ENCODE measurements around the gene CCL3.

DNA sequence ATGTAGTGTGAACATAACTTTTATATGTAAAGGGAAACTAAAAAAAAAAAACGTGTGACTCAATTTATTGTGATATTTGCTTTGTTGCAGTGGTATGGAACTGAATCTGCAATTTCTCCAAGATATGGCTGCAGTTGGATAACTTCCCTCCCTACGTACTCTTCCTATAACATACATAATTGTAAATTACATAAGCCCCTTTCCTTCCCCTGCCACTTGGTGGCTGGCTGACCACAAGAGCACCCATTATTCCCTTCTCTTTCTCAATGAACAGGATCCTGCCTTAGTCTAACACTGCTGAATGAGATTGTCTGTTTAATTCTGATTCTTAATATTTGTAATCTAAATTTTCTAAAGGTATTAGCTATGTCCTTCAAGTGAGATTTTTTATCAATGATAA, 41.5 kb upstream of the CCL3 start:
- TF ChIP-seq, protein P1, sequence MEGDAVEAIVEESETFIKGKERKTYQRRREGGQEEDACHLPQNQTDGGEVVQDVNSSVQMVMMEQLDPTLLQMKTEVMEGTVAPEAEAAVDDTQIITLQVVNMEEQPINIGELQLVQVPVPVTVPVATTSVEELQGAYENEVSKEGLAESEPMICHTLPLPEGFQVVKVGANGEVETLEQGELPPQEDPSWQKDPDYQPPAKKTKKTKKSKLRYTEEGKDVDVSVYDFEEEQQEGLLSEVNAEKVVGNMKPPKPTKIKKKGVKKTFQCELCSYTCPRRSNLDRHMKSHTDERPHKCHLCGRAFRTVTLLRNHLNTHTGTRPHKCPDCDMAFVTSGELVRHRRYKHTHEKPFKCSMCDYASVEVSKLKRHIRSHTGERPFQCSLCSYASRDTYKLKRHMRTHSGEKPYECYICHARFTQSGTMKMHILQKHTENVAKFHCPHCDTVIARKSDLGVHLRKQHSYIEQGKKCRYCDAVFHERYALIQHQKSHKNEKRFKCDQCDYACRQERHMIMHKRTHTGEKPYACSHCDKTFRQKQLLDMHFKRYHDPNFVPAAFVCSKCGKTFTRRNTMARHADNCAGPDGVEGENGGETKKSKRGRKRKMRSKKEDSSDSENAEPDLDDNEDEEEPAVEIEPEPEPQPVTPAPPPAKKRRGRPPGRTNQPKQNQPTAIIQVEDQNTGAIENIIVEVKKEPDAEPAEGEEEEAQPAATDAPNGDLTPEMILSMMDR (IDR thresholded peaks at IDR 0.05): no peak
- TF ChIP-seq, protein P2, sequence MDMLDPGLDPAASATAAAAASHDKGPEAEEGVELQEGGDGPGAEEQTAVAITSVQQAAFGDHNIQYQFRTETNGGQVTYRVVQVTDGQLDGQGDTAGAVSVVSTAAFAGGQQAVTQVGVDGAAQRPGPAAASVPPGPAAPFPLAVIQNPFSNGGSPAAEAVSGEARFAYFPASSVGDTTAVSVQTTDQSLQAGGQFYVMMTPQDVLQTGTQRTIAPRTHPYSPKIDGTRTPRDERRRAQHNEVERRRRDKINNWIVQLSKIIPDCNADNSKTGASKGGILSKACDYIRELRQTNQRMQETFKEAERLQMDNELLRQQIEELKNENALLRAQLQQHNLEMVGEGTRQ (CRISPR knock-in tag; IDR thresholded peaks at IDR 0.05): no peak
